A549 (cell line): ENCODE data around the gene NALCN. TPM values are rescaled to one million over a fixed set of nuclear protein-coding genes. Genes with fewer than 3 reads are reported as not detected.

Experiments
- ATAC-seq, 2 experiments: fragments of 200-7000 bp in 1 of 2; fragments of >200 bp in 1 of 2; cut with Nextera tagmentation in 1 of 2; cut with Tn5 transposase in 1 of 2; 3 replicates each; pipeline versions ENCODE4 v1.8.0 to v1.9.1; 2018 to 2020; ENCODE audit warnings: mild to moderate bottlenecking in 1 of 2, moderate library complexity in 1 of 2
- CTCF ChIA-PET: fragments of 300-600 bp; sonication (Branson Sonifier 250); formaldehyde crosslinking; extraction: SDS; loops from one replicate; lab custom pipeline; 2021; ENCODE audit warnings: antibody characterized with exemption, inconsistent platforms; lab: Yijun Ruan, JAX
- POLR2A ChIA-PET: fragments of 350-600 bp; formaldehyde crosslinking; extraction: SDS; loops from one replicate; lab custom pipeline; 2021; ENCODE audit warnings: antibody characterized with exemption, inconsistent platforms; lab: Yijun Ruan, JAX
- DNase-seq, 2 experiments: peaks; one replicate each; pipeline versions ENCODE4 v3.0.0 to v3.0.0-alpha.2; 2011 to 2016; ENCODE audit warnings: low read depth in 1 of 2, low spot score in 1 of 2
- FAIRE-seq: peaks from 2 replicates; lab custom pipeline; 2011; peaks lifted over from hg19 to GRCh38; lab: Jason Lieb, UNC
- H3K27ac ChIP-seq, 2 experiments: fragments of >200 bp; sonication (Bioruptor Twin); formaldehyde crosslinking; 3 replicates each; pipeline ENCODE4 v1.5.1; 2016 to 2017
- H3K4me1 ChIP-seq: fragments of >200 bp; sonication (Bioruptor Twin); formaldehyde crosslinking; 3 replicates; pipeline ENCODE4 v1.6.1; 2016
- H3K4me2 ChIP-seq: fragments of >200 bp; sonication (Bioruptor Twin); formaldehyde crosslinking; 3 replicates; pipeline ENCODE4 v1.6.1; 2016
- H3K4me3 ChIP-seq: fragments of >200 bp; sonication (Bioruptor Twin); formaldehyde crosslinking; 3 replicates; pipeline ENCODE4 v1.5.1; 2016
- H3K9me3 ChIP-seq: fragments of >200 bp; sonication (Bioruptor Twin); formaldehyde crosslinking; 3 replicates; pipeline ENCODE4 v1.6.1; 2016
- BHLHE40 ChIP-seq: IDR thresholded peaks from 2 replicates; pipeline ENCODE4 v1.6.1; 2012; ENCODE audit warnings: low read depth, low read length, inconsistent platforms
- CBX2 ChIP-seq: fragments of 200-600 bp; sonication (generic); IDR thresholded peaks from 2 replicates; pipeline ENCODE4 v1.6.1; 2016; ENCODE audit warnings: low read depth, mild to moderate bottlenecking, borderline replicate concordance
- CBX8 ChIP-seq: fragments of 200-600 bp; sonication (generic); IDR thresholded peaks from 2 replicates; pipeline ENCODE4 v1.6.1; 2016
- CEBPB ChIP-seq, 2 experiments: fragments of >200 bp in 1 of 2; sonication (Bioruptor Twin) in 1 of 2; formaldehyde crosslinking in 1 of 2; IDR thresholded peaks; 2 replicates each; pipeline ENCODE4 v1.6.1; 2012 to 2016
- EP300 ChIP-seq, 2 experiments: fragments of >200 bp; sonication (Bioruptor Twin); formaldehyde crosslinking; IDR thresholded peaks; 2 replicates in 1 of 2; 3 replicates in 1 of 2; pipeline ENCODE4 v1.6.1; 2016 to 2017
- ESRRA ChIP-seq: fragments of 150-350 bp; IDR thresholded peaks from 2 replicates; pipeline ENCODE4 v1.6.1; 2014; ENCODE audit warnings: mild to moderate bottlenecking, low read length, borderline replicate concordance
- FOXS1 ChIP-seq: fragments of 250-450 bp; sonication (Bioruptor Pico); IDR thresholded peaks from 2 replicates; pipeline ENCODE4 v1.5.0; 2020; ENCODE audit warnings: mild to moderate bottlenecking, moderate library complexity
- GATA3 ChIP-seq: IDR thresholded peaks from 2 replicates; pipeline ENCODE4 v1.6.1; 2012; ENCODE audit warnings: borderline replicate concordance
- HEYL ChIP-seq: fragments of 250-450 bp; sonication (Bioruptor Pico); IDR thresholded peaks from 2 replicates; pipeline ENCODE4 v1.8.0; 2021; ENCODE audit warnings: mild to moderate bottlenecking, moderate library complexity
- HOXA7 ChIP-seq: fragments of 250-450 bp; sonication (Bioruptor Pico); IDR thresholded peaks from 2 replicates; pipeline ENCODE4 v1.5.0; 2020; ENCODE audit warnings: mild to moderate bottlenecking, moderate library complexity
- HOXB13 ChIP-seq: fragments of 250-450 bp; sonication (Bioruptor Pico); IDR thresholded peaks from 2 replicates; pipeline ENCODE4 v1.5.0; 2020; ENCODE audit warnings: low read depth, mild to moderate bottlenecking, moderate library complexity
- HOXB5 ChIP-seq: fragments of 250-450 bp; sonication (Bioruptor Pico); IDR thresholded peaks from 2 replicates; pipeline ENCODE4 v1.5.0; 2020; ENCODE audit warnings: mild to moderate bottlenecking, moderate library complexity
- JUNB ChIP-seq: fragments of >200 bp; sonication (Bioruptor Twin); formaldehyde crosslinking; IDR thresholded peaks from 2 replicates; pipeline ENCODE4 v1.6.1; 2016
- MYC ChIP-seq: IDR thresholded peaks from 2 replicates; pipeline ENCODE4 v1.6.1; 2012; ENCODE audit warnings: mild to moderate bottlenecking, inconsistent platforms, low read length, improper control_type of control experiment, borderline replicate concordance
- NPAS2 ChIP-seq: fragments of 250-450 bp; sonication (Bioruptor Pico); IDR thresholded peaks from 2 replicates; pipeline ENCODE4 v1.8.0; 2022; ENCODE audit warnings: mild to moderate bottlenecking, moderate library complexity, borderline replicate concordance
- NR3C1 ChIP-seq: fragments of >200 bp; sonication (Bioruptor Twin); formaldehyde crosslinking; IDR thresholded peaks from 3 replicates; pipeline ENCODE4 v1.6.1; 2017
- RCOR1 ChIP-seq: fragments of 150-350 bp; IDR thresholded peaks from 2 replicates; pipeline ENCODE4 v1.6.1; 2014; ENCODE audit warnings: antibody characterized with exemption, low read length, low read depth
- SMC3 ChIP-seq: fragments of >200 bp; sonication (Bioruptor Twin); formaldehyde crosslinking; IDR thresholded peaks from 3 replicates; pipeline ENCODE4 v1.6.1; 2018; ENCODE audit warnings: inconsistent platforms
- ZC3H11A ChIP-seq: fragments of 450-650 bp; IDR thresholded peaks from 2 replicates; pipeline ENCODE4 v1.6.1; 2014; ENCODE audit warnings: antibody characterized with exemption, mild to moderate bottlenecking
- ZFP36 ChIP-seq: fragments of 450-650 bp; IDR thresholded peaks from 2 replicates; pipeline ENCODE4 v1.6.1; 2014; ENCODE audit warnings: borderline replicate concordance; ENCODE audit not compliant: partially characterized antibody
- ZNF302 ChIP-seq: fragments of 250-450 bp; sonication (Bioruptor Pico); IDR thresholded peaks from 2 replicates; pipeline ENCODE4 v1.9.0; 2021; ENCODE audit warnings: inconsistent platforms, mild to moderate bottlenecking, moderate library complexity
- ZSCAN20 ChIP-seq: fragments of 250-450 bp; sonication (Bioruptor Pico); IDR thresholded peaks from 2 replicates; pipeline ENCODE4 v1.8.0; 2022; ENCODE audit warnings: mild to moderate bottlenecking, moderate library complexity
- WGBS: methylation state at CpG from one replicate; pipeline ENCODE4 v1.1.6; 2017; ENCODE audit errors: missing lambda C conversion rate; 5-methylcytosine and 5-hydroxymethylcytosine counted together
- polyA plus RNA-seq, 4 experiments: library from polyadenylated mRNA; depleted of rRNA in 3 of 4; stranded (reverse); fragments of >200 nt; fragmentation: RNase III in 1 of 4; extraction: RNeasy Plus Mini Kit Qiagen cat#74134 plus additional on column Dnase treatment in 1 of 4; gene quantifications; 2 replicates in 3 of 4; 3 replicates in 1 of 4; pipeline ENCODE4 v1.2.3, GENCODE V29; 2011 to 2017
- TF ChIP-seq, protein P1 (sequence below): fragments of 450-650 bp; IDR thresholded peaks from 2 replicates; pipeline ENCODE4 v1.6.1; 2014; ENCODE audit warnings: antibody characterized with exemption
- TF ChIP-seq, protein P2 (sequence below): fragments of >200 bp; sonication (Bioruptor Twin); formaldehyde crosslinking; IDR thresholded peaks from 3 replicates; pipeline ENCODE4 v1.6.1; 2016
- TF ChIP-seq, protein P3 (sequence below): fragments of 150-350 bp; IDR thresholded peaks from 2 replicates; pipeline ENCODE4 v1.6.1; 2014; ENCODE audit warnings: low read depth, mild to moderate bottlenecking, low read length
- TF ChIP-seq, protein P4 (sequence below): IDR thresholded peaks from 2 replicates; pipeline ENCODE4 v1.6.1; 2012
- TF ChIP-seq, protein P5 (sequence below): fragments of 250-450 bp; sonication (Bioruptor Pico); IDR thresholded peaks from 2 replicates; pipeline ENCODE4 v1.5.0; 2021; ENCODE audit warnings: mild to moderate bottlenecking, moderate library complexity, borderline replicate concordance
- TF ChIP-seq, protein P6 (sequence below): fragments of 250-450 bp; sonication (Bioruptor Pico); IDR thresholded peaks from 2 replicates; pipeline ENCODE4 v1.5.0; 2020; ENCODE audit warnings: low read depth, mild to moderate bottlenecking, moderate library complexity
- TF ChIP-seq, protein P7 (sequence below): IDR thresholded peaks from 2 replicates; pipeline ENCODE4 v1.6.1; 2012

The NALCN gene
- polyA plus RNA-seq, 2 of the 4 experiments (the other 2 are of a cell fraction): 1.8 to 4.9 TPM

DNA sequence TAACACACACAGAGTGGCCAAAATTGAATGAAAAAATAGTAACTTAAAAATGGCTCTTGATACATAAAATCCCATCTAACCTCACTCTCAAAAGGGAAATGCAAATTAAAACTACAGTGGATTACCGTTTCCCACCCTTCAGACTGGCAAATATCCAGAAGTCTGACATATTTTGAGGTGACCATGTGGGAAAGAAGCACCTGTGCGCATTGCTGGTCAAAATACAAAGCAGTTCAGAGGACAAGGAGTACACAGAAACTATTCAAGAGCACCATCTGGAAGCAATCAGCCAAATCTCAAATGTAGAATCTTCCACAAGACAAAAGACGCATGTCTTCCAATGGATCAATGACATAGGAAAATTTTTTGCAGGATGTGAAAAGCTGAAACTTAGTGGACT lies 23.2 kb downstream of the NALCN start:
- no peak for FAIRE-seq

DNA sequence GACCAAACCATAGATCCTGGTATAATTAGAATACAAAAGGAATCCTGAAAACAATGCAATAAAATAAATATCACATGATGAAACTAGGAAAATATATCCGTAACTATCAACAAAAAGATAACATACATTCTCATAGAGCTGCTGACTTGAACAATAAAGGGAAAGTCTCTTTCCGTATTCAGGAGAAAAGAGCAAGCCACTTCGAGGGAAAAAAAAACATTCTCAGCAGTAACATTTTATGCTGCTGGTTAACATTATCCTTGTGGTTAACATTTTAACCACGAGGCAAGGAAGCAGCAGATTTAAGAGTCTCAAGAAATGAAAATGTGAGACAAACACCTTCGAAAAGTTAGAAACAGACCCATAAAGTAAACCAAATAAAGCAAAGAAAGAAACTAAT lies 25.8 kb downstream of the NALCN start:
- FAIRE-seq: no peak
- POLR2A ChIA-PET: no interaction called here

More for the DNA sequence above, 23.2 kb downstream of the NALCN start:
- 88% methylated on average over 3 of the region's 3 CpGs for WGBS
- ATAC-seq (no peak), DNase-seq (no peak)
- POLR2A ChIA-PET: no interaction called here
- H3K9me3 ChIP-seq: no peaks in the 10 kb centered on the region
- H3K27ac ChIP-seq: no peak overlapping the region
- CTCF ChIA-PET: no interaction called here
- H3K4me3 ChIP-seq: no peak overlapping the region
- H3K4me1 ChIP-seq: peaks cover 3% of the 10 kb centered on the region; the same call in 1 of the 3 replicates
- H3K4me2 ChIP-seq: no peak overlapping the region
- TF ChIP-seq CBX8: no peak
- no peak for TF ChIP-seq ZC3H11A
- TF ChIP-seq HEYL (CRISPR knock-in tag): no peak
- TF ChIP-seq, protein P1, sequence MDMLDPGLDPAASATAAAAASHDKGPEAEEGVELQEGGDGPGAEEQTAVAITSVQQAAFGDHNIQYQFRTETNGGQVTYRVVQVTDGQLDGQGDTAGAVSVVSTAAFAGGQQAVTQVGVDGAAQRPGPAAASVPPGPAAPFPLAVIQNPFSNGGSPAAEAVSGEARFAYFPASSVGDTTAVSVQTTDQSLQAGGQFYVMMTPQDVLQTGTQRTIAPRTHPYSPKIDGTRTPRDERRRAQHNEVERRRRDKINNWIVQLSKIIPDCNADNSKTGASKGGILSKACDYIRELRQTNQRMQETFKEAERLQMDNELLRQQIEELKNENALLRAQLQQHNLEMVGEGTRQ: no peak
- TF ChIP-seq NR3C1: no peak
- TF ChIP-seq EP300 (IDR thresholded peaks at IDR 0.05): no peak
- TF ChIP-seq GATA3: no peak
- no peak for TF ChIP-seq SMC3
- no peak for TF ChIP-seq BHLHE40
- no peak for TF ChIP-seq RCOR1
- TF ChIP-seq, protein P2, sequence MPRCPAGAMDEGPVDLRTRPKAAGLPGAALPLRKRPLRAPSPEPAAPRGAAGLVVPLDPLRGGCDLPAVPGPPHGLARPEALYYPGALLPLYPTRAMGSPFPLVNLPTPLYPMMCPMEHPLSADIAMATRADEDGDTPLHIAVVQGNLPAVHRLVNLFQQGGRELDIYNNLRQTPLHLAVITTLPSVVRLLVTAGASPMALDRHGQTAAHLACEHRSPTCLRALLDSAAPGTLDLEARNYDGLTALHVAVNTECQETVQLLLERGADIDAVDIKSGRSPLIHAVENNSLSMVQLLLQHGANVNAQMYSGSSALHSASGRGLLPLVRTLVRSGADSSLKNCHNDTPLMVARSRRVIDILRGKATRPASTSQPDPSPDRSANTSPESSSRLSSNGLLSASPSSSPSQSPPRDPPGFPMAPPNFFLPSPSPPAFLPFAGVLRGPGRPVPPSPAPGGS: no peak
- no peak for TF ChIP-seq ZFP36
- no peak for TF ChIP-seq ZNF302
- no peak for TF ChIP-seq JUNB
- TF ChIP-seq, protein P3, sequence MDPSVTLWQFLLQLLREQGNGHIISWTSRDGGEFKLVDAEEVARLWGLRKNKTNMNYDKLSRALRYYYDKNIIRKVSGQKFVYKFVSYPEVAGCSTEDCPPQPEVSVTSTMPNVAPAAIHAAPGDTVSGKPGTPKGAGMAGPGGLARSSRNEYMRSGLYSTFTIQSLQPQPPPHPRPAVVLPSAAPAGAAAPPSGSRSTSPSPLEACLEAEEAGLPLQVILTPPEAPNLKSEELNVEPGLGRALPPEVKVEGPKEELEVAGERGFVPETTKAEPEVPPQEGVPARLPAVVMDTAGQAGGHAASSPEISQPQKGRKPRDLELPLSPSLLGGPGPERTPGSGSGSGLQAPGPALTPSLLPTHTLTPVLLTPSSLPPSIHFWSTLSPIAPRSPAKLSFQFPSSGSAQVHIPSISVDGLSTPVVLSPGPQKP: no peak
- TF ChIP-seq HOXB13 (CRISPR knock-in tag): no peak

DNA sequence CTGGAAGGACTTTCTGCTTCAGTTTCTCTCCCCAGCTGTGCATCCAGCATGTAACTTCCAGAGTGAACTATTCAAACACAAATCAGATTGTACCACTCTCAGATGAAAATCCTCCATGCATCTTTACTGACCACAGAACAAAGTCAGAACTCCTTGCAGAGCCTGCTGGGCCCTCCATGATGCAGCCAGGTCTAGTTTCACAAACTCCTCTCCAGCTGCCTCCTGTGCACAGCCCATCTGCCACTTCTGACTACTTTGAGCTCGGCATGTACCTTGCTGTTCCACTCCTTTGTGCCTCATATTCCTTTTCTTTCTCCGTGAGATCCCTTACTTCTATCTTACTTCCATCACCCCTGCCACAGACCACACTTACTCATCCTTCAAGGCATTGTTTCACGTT lies 31.4 kb downstream of the NALCN start:
- ATAC-seq (no peak), DNase-seq (no peak), FAIRE-seq (no peak)
- ChIA-PET POLR2A (no interaction called here), CTCF (no interaction called here)
- Histone ChIP-seq H3K4me2 (no peak overlapping the region), H3K4me1 (no peaks in the 10 kb centered on the region), H3K27ac (no peak overlapping the region), H3K9me3 (no peaks in the 10 kb centered on the region), H3K4me3 (no peak overlapping the region)
- WGBS: 78% methylated on average over 3 of the region's 3 CpGs
- TF ChIP-seq HOXA7 (CRISPR knock-in tag) (no peak), ESRRA (no peak), MYC (no peak), NPAS2 (CRISPR knock-in tag) (no peak), HOXB5 (no peak), ZSCAN20 (no peak), CBX8 (no peak), CEBPB (IDR thresholded peaks at IDR 0.05) (no peak), FOXS1 (CRISPR knock-in tag) (no peak), CBX2 (no peak)
- TF ChIP-seq, protein P4, sequence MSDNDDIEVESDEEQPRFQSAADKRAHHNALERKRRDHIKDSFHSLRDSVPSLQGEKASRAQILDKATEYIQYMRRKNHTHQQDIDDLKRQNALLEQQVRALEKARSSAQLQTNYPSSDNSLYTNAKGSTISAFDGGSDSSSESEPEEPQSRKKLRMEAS: no peak
- TF ChIP-seq, protein P5, sequence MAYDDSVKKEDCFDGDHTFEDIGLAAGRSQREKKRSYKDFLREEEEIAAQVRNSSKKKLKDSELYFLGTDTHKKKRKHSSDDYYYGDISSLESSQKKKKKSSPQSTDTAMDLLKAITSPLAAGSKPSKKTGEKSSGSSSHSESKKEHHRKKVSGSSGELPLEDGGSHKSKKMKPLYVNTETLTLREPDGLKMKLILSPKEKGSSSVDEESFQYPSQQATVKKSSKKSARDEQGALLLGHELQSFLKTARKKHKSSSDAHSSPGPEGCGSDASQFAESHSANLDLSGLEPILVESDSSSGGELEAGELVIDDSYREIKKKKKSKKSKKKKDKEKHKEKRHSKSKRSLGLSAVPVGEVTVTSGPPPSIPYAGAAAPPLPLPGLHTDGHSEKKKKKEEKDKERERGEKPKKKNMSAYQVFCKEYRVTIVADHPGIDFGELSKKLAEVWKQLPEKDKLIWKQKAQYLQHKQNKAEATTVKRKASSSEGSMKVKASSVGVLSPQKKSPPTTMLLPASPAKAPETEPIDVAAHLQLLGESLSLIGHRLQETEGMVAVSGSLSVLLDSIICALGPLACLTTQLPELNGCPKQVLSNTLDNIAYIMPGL (CRISPR knock-in tag): no peak
- TF ChIP-seq, protein P6, sequence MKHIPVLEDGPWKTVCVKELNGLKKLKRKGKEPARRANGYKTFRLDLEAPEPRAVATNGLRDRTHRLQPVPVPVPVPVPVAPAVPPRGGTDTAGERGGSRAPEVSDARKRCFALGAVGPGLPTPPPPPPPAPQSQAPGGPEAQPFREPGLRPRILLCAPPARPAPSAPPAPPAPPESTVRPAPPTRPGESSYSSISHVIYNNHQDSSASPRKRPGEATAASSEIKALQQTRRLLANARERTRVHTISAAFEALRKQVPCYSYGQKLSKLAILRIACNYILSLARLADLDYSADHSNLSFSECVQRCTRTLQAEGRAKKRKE (CRISPR knock-in tag): no peak

More for the DNA sequence above, 25.8 kb downstream of the NALCN start:
- DNase-seq (no peak), ATAC-seq (no peak)
- Histone ChIP-seq H3K27ac (no peak overlapping the region), H3K4me3 (no peak overlapping the region), H3K4me1 (no peaks in the 10 kb centered on the region; the same call in 2 of the 3 replicates), H3K9me3 (no peaks in the 10 kb centered on the region), H3K4me2 (no peak overlapping the region)
- no peak for TF ChIP-seq JUNB
- TF ChIP-seq, protein P7, sequence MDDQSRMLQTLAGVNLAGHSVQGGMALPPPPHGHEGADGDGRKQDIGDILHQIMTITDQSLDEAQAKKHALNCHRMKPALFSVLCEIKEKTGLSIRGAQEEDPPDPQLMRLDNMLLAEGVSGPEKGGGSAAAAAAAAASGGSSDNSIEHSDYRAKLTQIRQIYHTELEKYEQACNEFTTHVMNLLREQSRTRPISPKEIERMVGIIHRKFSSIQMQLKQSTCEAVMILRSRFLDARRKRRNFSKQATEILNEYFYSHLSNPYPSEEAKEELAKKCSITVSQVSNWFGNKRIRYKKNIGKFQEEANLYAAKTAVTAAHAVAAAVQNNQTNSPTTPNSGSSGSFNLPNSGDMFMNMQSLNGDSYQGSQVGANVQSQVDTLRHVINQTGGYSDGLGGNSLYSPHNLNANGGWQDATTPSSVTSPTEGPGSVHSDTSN: no peak
- 75% methylated on average over 5 of the region's 5 CpGs for WGBS
- CTCF ChIA-PET: no interaction called here
